Stimulated activated CD8-positive, alpha-beta memory T cell treated with anti-CD3 and anti-CD28 coated beads, Interleukin-2, amount 100 ng/mL, for 1 hour (primary cell): ENCODE results near the gene OR4D2.

ENCODE experiments used
- DNase-seq, 2 donors: peaks; one replicate each; pipeline ENCODE4 v3.0.0-alpha.2; 2020; ENCODE audit warnings: low read depth in 2 of 2

OR4D2 gene

DNA sequence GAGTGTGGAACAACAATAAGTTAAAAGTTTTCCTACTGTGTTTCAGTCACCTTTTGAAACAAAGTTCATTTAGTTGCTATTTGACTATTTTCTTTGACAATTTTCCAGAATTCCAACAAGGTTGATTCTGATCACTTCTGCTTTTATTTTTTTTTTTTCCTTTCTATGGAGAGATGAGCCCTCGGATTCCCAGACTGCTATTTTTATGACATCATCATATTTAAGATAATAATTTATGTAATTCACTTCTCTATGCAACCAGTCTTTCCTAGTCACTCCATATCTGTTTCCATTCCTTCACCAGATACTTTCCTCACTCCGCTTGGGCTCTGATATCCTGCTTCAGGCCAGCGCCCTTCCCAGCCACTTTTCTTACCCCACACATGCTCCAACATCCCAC, 8.1 kb downstream of the OR4D2 start:
- no peak for DNase-seq

GRCh38 chr17:58176200-58176599, 9.4 kb downstream of the OR4D2 start:
- DNase-seq: no peak

DNA sequence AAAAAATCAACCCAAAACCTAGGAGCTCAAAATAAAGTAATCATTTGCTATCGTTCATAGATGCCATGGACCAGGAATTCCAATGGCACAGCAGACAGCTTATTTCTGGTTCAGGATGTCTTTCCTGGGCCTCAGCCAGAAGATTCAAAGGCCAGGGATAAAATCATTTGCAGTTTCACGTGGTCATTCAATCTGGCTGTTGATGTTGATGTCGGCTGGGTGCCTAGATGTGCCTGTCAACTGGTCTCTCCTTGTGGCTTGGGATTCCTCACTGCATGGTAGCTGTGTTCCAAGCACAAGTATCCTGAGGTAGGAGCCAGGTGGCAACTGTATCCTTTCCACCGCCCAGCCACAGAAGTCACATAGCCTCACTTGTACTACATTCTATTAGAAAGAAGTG, 15.0 kb downstream of the OR4D2 start:
- no peak for DNase-seq

DNA sequence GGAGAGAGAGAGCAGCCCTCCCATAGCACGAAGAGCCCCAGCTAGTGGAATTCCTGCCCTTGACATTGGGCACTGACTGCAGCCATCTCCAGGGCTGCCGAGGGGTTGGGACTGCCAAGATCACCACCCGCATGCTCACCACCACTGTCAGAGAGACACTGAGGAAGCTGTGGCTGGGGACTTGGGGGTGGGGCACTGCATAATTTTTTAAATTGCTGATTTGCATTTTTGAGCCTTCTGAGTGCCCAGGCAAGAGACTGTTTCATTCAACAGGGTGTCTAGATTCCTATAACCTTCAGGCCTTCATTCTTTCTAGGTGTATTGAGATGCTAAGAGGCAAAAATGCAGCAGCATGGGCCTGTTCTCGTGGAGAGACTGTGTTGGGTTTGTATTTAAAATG, 16.7 kb downstream of the OR4D2 start:
- DNase-seq: no peak

GRCh38 chr17:58184308-58184985, 17.7 kb downstream of the OR4D2 start:
- DNase-seq: no peak

GRCh38 chr17:58184986-58185761, 18.4 kb downstream of the OR4D2 start:
- no peak for DNase-seq

DNA sequence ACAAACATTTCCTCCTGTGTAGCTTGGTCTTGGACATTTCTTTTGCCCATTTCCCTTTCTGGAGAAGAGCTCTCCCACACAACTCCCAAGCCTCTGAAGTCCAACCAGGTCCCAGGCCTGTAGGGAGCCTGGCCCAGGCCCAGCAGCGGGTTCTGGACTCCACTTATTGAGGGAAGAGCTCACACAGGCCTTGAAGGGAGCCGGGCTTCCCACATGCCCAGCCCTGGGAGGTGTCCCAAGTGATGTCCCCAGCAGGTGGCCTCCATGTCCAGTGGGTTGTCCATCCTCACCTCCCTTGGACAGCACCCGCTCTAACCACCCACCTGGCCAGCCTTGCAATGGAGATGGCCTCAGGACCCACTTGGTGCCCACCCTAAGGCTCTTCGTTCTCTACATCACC, 19.8 kb downstream of the OR4D2 start:
- no peak for DNase-seq

GRCh38 chr17:58187063-58187462, 20.3 kb downstream of the OR4D2 start:
- no peak for DNase-seq

DNA sequence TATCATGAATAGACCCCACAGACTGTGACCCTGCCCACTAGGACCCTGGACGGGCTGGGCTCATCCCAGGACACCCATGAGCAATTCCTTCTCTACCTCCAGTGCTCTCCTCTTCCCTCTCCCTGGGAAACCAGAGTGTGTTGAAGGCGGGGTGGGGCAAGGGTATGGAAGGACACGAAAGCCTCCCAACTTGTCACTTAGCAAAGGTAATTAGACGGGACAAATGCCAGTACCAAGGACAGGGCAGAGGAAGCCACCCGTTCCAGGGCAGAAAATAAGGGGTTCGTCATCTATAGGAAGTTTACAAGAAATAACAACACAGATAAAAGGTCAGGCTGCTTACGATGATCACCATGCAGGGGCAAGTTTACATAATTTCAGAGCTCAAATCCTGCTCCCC, 20.9 kb downstream of the OR4D2 start:
- no peak for DNase-seq

GRCh38 chr17:58189436-58190146, 22.8 kb downstream of the OR4D2 start:
- no peak for DNase-seq

GRCh38 chr17:58191241-58191896, 24.6 kb downstream of the OR4D2 start:
- DNase-seq: no peak

DNA sequence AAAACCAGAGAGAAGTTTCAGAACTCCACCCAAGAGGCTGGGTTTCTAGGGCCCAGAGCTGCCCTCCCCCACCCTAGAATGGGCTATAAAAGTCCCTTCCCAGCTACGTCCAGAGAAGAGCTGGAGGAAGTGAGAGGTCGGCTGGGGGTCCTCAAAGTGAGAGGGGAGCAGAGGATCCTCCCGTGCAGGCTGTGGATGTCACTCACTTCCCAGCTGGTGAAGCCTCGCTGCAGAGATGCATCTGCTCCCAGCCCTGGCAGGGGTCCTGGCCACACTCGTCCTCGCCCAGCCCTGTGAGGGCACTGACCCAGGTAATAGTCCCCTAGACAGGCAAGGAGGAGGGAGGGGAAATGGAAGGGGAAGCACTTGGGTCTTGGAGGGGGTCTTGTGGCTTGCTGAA, 25.8 kb downstream of the OR4D2 start, which contains the start of gene EPX:
EPX (plus strand) TSS at position 115 of the 400 bp plus-strand sequence; CDS start at position 236, 121 bp downstream.
- no peak for DNase-seq

- DNase-seq: no peak
These were observed 27.0 kb downstream of the OR4D2 start for GRCh38 chr17:58193641-58194255.

DNA sequence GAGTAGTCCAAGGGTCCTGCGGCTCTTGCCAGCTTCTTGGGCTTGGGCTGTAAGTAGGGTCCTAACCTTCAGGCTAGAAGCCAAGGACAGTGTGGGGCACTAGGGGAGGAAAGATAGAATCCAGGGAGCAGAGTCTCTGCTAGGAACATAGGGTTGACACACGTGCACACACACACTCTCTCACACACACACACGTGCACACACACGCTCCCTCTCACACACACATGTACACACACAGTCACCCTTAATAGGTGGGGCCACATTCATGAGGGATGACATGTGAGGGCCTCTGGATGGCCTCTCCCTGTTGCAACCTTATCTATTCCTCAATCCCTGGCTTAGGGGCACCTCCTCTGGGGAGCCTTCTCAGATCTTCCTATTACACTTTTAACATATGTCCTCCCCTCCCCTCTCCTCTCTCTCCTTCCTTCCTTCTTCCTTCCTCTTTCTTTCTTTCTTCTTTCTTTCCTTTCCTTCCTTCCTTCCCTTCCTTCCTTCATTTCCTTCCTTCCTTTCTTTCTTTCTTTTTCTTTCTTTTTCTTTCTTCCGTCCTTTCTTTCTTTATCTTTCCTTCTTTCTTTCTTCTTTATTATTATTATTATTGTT, 28.8 kb downstream of the OR4D2 start:
- DNase-seq: no peak

DNA sequence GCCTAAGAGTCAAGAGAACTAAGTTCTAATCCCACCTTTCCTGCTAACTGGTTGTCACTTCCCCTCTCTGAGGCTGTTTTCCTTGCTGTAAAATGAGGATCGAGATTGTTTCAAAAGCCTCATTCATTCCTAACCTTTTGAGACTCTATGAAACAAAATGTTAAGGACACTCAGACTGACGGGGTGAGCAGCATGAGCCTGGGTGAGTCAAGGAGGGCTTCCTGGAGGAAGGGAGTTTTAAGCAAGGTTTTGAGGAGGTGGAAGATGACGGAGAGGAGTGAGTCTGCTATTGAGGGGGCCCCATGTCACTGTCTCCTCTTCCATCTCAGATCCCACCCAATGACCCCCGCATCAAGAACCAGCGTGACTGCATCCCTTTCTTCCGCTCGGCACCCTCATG, 29.8 kb downstream of the OR4D2 start:
- no peak for DNase-seq

- DNase-seq: peak; percentile 18 to 22
These were observed 33.3 kb downstream of the OR4D2 start for GRCh38 chr17:58200024-58200633.

- no peak for DNase-seq
These were observed 36.1 kb downstream of the OR4D2 start for GRCh38 chr17:58202859-58203258.

DNA sequence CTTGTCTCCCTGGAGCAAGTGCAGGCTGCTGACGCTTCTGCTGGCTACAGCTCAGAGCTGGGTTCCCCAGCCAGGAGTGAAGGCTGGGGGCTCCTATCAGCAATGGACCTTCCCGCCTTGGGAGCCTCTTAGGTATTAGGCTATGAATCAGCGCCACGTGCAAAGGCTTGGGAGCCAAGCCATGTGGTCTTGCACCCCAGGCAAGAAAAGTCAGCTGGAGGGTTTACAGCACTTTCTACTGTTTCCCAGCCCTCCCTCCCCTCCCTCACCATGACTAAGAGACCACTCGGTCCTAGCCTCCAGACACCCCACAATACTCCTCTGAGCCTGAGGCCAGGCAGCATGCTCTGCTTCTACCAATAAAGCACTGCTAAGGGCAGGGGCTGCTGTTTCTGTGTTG, 38.0 kb downstream of the OR4D2 start:
- DNase-seq: no peak

- no peak for DNase-seq
These were observed 39.2 kb downstream of the OR4D2 start for GRCh38 chr17:58205936-58206335.

GRCh38 chr17:58207451-58207850, 40.7 kb downstream of the OR4D2 start:
- no peak for DNase-seq

DNA sequence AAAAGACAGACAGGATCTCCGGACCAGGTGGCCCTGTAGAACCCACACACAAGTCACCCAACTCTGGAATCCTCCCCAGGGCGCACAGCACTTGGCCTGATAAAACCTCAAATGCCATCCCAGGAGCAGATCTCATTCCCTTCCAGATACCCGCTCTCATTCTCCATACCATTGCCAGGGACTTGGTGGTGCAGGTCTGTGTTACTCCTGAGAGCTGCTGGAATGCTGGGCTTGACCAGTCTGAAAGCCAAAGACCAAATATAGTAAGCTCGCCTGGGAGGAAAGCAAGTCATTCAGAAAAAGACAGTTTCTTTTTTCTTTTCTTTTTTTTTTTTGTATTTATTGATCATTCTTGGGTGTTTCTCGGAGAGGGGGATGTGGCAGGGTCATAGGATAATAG, 41.6 kb downstream of the OR4D2 start:
- DNase-seq: no peak
